ENCODE data around the gene ANXA3.
"Not testable (repeated sequence)": the region's sequence is repeated elsewhere in the genome, so short reads cannot be mapped to it uniquely, and the experiment has no call there.

The ANXA3 gene, protein sequence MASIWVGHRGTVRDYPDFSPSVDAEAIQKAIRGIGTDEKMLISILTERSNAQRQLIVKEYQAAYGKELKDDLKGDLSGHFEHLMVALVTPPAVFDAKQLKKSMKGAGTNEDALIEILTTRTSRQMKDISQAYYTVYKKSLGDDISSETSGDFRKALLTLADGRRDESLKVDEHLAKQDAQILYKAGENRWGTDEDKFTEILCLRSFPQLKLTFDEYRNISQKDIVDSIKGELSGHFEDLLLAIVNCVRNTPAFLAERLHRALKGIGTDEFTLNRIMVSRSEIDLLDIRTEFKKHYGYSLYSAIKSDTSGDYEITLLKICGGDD

DNA sequence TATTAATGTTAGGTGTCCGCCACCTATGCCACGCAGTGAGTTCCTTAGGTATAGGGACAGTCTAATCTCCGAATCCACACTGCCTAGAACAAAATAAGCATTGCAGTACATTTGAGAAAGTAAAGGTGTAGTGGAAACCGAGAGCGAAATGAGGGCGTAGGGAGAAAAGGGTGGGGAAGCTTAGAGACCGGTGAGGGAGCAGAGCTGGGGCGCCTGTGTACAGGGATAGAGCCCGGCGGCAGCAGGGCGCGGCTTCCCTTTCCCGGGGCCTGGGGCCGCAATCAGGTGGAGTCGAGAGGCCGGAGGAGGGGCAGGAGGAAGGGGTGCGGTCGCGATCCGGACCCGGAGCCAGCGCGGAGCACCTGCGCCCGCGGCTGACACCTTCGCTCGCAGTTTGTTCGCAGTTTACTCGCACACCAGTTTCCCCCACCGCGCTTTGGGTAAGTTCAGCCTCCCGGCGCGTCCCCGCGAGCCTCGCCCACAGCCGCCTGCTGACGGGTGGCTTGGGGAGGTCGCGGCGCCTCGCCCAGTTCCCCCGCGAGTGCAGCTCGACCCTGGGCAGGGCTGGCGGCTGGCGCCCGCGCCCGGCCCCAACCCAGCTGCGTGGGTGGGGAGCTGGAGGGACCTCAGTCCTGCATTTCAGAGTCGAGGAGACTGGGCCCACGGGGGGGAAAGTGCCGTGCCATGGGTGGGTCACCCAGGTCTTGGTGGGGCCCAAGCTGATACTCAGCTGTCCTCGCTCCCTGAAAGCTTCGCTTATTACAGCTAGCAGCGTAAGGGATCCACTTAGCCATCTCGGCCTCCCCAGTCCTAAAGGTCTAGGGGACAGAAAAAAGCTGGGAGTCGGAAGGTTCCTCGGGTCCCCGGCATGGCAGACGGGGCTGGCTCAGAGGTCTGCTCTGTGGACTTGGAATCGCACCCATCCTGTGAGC is at the start of gene ANXA3:
Gene ANXA3 (plus strand): TSS at position 351 of the 932 bp plus-strand sequence. CDS start 2,704 bp downstream, outside the sequence.
- DNase-seq: no peak

DNA sequence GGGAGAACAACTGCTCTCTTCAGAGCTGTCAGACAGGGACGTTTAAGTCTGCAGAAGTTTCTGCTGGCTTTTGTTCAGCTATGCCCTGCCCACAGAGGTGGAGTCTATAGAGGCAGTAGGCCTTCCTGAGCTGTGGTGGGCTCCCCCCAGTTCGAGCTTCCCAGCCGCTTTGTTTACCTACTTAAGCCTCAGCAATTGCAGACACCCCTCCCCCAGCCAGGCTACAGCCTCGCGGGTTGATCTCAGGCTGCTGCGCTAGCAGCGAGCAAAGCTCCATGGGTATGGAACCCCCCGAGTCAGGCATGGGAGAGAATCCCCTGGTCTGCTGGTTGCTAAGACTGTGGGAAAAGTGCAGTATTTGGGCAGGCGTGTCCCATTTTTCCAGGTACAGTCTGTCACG is 45.3 kb upstream of the ANXA3 start:
- DNase-seq: not testable (repeated sequence)

DNA sequence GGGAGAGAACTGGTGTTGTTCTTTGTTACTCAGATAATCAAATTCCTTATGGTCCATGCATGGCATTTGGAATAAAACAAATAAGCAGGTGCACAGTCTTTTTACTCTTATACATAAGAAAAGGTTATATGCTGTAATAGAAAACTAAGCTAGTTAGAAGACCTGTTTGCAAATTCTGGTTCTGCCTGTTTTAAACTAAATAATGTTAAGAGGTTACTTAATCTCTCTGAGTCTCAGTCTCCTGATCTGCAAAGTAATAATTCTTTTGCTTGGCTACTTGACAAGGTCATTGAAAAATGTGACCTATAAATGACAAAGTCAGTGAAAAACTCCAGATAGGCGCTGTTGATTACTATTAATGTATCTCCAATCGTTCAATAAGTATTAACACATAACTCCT is 42.5 kb upstream of the ANXA3 start:
- DNase-seq: no peak

DNA sequence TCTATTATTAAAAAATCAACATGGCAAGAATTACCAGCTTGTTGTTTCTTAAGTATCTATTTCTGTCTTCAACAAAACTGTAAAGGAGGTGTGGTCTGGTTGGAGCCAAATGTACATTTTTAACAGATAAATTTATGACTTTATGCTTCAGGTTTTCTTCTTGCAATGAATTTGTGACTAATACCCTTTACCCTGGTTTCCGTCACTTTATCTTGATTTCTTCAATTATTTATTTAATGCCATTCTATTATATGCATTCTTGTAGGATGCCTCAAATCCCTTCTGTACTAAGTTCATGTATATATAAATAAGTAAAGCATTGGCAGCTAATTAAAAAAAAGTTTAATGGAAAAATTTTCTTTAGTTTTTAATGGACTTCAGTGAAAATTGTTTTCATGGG is 41.5 kb upstream of the ANXA3 start:
- DNase-seq: no peak

DNA sequence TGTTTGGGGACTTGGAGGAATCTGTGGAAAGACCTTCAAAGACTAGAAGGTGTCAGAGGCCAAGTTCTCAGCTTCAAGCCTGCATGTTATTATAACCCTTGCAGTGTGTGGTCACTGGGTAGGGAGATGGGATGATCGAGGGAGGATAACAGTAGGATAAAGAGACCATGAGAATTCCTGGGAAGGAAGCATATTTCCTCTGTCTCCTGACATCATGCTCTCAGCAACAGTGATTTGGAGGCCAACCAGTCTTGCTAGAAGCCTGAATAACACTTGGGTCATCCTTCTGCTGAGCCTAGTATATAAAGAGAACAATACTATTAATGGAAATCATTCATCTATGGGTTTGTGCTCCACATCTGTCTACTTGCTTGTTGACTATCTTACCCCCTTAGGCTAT is 40.9 kb upstream of the ANXA3 start:
- DNase-seq: no peak

DNA sequence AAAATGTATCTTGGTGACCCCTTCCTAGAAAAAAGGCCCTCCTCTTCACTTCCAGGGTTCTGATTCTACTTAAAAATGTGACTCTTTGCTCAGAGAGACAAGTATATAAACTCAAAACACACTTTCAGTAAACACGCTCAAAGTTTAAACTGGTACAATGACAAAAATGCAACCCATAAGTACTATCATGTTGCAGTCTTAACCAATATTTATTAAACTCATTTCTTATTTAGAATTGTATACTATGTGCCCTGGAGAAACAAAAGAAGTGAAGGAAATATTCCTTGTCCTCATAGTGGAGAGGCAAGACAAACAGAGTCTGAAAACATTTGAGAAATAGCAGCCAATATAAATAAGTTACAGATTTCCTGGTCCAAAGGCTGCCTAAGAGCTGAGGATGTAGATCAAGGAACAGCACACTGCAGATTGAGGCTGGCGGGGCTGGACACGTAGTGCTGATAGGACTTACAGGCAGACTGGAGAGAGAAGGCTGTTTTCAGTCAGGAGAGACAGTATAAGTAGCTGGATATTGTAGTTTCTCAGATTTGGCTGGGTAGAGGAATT is 39.1 kb upstream of the ANXA3 start:
- no peak for DNase-seq

DNA sequence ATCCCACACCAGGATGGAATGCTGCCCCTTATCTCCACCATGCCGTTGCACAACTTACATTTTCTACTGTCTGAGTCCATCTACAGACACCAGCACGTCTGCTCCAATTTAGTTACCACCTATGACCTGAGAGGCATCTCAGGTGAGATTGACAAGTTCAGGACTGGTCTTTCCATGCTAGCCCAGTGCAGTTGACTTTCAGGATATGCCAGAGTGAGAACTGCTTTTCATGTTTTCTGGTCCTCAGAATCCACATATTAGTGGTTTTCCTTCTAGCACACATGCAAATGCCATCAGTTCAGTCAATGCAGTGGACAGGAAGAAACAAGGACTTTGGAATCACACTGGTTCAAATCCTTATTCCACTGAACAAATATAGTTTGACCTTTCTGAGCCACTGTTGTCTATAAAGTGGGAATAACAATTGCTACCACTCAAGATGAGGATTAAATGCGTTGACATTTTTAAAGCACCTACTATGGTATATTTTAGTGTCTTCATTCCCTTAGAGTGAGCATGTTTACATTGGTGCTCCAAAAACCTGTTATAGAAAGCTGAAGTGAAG is 38.1 kb upstream of the ANXA3 start:
- DNase-seq: no peak

DNA sequence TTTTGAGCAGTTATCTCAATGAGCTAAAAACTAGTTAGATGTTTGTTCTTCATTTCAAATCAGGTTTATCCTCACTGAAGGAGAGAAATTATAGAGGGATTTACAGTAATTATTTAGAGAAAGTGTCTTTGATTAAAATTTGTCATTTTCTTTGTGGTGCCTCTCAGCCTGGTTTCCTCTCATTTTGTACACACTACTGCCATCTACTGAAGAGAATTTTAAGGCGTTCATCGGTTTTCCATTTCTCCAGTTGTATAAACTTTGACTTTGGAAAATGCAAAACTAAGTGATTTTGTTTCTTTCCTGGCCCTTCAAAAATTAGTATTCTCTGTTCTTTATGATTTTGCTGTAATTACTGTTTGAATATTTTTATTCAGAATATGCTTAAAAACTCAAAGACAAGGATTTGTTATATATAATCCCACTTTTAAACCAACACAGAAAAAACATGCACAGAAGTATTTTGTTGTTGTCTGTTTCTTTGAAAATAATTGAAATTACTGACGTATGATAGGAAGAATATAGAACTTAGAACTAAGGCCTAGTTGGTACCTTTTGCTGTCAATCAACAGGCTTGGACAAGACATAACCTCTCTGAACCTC is 34.4 kb upstream of the ANXA3 start:
- no peak for DNase-seq

DNA sequence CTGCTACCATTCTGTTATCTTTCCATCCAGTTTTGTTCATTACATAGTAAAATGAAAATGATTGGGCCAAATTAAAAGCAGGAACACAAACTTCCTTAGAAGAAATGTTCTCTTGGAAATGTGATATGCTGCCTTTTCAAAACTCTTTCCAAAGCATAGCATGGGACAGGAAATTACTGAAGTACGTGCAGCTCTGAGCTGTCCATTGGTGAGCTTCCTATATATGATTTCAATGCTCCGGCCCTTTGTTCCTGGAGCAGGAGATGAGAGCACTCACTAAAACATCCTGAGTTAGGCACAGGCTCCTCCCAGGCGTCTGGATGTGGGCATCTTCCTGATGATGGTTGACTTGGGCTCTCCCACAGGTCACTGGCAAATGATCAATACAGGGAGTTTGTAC is 33.0 kb upstream of the ANXA3 start:
- no peak for DNase-seq

DNA sequence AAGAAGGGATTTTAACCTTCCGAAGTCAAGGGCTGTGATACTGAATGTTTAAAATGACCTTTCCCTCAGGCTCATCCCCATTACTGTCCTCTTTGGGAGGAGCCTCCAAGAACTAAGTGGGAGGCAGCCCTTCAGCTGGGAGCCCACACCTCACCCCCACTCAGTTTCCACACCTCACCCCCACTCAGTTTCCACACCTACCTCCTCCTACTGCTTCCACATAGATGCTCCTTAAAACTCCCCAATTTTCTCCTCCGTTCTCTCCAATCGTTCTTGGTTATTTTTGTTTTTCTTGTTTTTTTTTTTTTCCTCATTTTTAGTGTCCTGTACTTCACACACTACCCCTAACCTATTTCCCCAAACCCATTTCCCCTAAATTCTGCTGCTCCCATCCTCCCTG is 31.6 kb upstream of the ANXA3 start:
- DNase-seq: no peak

DNA sequence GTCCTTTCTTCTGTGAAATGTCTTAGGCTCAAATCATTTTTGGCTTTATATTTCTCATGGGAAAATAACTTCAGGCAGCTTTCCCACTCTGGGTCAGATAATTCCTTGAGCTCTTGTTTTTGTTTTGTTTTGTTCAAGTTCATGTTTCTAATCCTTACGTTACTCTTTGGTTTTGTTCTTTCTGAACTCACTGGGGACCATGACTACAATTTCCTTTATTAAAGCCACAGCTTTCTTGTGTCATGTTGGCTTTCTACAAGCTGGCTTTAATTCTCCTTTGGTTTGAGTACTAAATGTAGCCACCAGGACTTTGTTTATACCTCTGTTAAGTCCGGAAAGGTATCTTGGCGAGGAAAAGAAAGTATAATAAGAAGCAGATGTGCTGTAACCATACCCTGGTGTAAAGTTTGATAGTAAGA is 30.8 kb upstream of the ANXA3 start:
- no peak for DNase-seq

DNA sequence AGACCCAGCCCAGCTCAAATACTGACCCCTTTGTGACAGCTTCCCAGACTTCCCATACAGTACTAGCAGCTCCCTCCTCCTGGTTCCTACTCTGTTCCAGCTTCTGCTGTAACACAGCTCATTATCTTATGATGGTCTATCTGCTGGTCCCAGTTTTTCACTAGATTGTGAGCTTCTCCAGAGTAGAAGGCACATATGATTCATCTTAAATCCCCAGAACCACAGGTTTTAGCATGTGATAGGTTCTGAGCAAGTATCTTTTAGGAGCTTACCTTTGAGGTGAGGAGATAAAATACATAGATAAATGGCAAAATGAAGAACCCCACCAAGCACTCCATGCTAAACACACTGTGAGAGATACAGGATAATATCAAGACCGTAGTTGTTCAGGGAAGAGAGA is 27.6 kb upstream of the ANXA3 start:
- no peak for DNase-seq

DNA sequence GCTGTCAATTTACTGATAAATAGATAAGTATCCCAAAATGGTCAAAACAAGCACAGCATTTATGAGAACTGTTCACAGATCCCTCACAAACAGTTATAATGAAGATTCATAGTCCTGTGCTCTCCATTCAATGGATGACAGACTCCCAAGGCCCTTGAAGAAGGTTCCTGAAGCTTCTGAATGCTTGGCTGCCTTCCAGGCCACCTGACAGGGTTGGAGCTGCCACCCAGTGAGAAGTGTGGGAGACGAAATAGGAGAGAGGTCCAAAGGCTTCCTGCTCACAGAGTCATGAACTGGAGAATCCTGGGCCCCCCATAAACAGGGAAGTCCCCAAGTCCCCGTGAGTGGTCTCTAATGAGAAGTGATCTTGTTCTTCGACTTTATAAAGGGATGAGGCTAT is 26.0 kb upstream of the ANXA3 start:
- no peak for DNase-seq

DNA sequence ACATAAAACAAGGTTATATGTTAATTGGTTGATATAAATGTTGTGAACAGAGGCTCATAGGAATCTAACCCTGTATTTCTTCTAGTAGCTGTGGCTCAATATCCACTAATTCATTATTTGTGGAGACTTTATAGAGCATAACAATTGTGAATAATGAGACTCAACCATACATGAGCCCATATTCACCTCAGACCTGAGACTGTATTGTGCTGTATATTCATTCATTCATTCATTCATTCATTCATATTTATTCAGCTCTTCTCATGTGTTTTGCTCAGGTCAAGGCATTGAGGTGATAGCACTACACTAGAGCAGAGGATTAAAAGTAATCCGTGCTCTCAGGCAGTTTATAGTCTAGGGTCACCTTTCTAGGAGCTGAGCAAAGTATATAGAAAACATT is 24.5 kb upstream of the ANXA3 start:
- DNase-seq: no peak

DNA sequence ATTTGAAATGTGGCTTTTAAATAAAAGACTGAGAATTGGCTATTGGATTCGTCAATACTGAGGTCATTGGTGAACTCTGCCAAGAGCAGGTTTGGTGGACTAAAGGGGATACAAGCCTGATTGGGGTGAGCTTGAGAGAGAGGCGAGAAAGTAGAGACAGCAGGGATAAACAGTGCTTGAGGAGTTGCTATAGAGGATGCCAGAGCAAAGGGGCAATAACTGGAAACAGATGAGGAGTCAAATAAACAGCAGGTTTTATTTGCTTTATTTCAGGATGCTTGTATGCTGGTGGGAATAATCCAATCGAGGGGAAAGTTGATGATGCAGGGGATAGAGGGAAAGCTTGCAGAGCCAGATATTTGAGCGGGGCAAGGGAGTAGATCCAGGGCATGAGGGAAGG is 24.0 kb upstream of the ANXA3 start:
- DNase-seq: no peak

DNA sequence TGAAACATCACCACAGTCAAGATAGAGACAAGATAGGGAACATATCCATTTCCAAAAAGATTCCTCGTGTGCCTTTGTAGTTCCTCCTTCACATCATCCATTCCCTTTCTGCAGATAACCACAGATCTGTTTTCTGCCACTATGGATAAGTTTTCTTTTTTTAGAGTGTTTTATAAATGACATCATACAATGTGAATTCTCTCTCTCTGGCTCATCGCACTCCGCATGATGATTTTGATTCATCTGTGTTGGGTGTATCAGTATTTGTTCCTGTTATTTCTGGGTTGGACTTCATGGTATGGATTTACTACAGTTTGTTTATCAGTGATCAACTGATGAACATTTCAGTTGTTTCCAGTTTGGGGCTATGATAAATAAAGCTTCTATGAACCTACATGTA is 23.2 kb upstream of the ANXA3 start:
- no peak for DNase-seq

DNA sequence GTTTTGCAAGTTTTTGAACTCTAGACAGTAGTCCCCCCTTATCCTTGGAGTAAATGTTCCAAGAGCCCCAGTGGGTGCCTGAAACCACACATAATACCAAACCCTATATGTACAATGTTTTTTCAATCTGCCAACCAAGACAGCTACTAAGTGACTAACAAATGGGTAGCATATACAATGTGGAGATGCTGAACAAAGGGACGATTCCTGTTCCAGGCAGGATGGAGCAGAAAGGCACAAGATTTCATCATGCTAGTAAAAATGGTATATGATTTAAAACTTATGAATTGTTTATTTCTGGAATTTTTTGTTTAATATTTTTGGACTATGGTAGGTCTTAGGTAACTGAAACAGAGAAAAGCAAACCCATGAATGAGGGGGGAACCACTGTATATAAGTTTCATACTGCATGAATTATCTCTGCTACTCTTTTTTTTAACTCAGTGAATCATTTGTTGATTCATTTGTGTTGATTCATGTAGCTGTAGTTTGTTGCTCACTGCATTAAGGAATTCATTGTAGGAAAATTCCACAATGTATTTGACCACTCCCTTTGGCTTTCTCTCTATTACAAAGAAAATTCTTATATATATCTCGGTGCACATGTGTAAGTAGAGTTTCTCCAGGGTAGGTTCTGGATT is 21.9 kb upstream of the ANXA3 start:
- no peak for DNase-seq

DNA sequence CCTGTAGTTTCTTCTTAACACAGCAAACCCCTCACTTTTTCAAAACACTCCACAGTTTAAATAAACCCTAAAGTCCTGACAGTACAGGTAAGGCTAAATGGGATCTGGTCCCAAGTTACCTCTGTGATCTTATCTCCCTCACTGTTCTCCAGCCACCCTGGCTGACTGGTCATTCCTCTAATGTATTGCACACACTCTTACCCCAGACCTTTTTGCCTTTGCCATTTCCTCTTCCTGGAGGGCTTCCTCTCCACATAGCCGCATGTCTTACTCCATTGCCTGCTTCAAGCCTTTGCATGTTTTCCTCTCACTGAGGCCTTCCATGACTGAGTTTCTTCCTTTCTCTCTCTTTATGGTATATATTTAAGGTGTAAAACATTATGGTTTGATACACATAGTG is 19.5 kb upstream of the ANXA3 start:
- no peak for DNase-seq

DNA sequence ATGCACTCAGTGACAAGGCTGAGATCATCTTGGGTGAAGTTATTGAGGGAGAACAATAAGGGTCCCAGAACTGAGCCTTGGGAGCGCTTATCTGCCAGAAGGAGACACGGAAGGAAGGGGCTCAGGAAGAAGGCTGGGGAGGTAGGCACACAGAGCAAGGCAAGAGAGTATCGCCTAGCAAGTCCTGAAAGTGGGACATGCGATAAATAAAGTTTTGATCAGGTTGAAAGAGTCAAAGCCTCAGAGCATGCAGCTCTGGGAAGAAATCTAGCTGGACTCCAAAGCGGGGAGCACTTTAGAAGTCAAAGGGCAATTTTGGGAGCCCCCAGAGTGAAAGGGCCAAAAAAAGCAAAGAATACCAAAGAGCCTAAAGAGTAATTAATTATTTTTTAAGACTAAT is 17.7 kb upstream of the ANXA3 start:
- DNase-seq: no peak

DNA sequence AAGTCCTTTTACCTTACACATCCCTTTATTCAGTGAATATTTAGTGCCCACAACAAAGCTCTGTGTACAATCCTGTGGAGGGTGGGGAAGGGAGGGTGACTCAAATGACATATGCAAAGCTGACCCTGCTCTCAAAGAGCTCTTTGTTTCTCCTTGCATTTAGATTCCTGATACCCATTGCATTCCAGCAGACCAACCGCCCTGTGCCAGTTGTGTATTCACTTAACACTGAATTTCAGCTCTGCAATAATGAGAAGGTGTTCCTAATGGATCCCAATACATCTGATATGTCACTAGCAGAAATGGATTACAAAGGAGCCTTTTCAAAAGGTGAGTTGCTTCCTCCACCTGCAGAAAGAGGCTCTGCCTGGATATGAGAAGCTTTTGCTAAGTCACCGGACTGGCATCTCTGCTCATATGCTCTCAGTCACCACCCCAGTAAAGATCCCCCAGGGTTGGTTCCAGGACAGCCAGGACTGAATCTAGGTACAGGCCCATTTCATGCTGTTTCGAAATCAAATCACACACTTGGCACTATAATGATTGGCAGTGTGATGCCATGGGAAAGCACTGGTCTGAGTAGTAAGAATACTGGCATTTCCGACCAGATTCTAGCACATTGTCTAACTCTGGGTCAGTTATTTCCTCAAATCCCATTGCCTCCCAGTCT is 17.1 kb upstream of the ANXA3 start:
- DNase-seq: no peak

DNA sequence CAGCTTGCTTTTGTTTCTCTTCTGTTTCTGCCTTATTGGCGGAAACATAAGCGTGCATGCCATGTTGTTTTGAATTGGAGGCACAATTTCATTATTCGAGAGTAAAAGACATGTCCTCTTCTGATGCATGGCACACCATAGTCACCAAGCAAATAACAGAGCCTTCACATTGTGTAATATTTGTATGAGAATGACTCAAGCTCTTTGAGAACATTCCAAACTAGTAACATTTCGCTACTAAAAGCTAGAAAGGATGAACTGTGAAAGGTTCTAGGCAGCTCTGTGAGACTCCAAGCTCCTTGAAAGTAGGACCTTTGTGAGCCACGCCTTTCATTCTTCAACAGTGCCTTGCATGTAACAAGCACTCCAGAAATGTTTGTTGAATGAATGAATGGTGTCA is 9.2 kb upstream of the ANXA3 start:
- no peak for DNase-seq

Measured in NK-92 treated with Interleukin-12 subunit alpha and Interleukin-12 subunit beta, amount 100 ng/mL, for 24 hours (cell line).